HG02943 (cell line): ENCODE data around the gene SV2C.

Source experiments
- ATAC-seq: cut with Tn5 transposase; IDR thresholded peaks from one replicate; pipeline ENCODE4 v1.9.1; 2021; ENCODE audit warnings: mild to moderate bottlenecking, low read depth, moderate library complexity; ENCODE audit not compliant: unreplicated experiment

SV2C gene

GRCh38 chr5:76099286-76099702 is 16.1 kb downstream of the SV2C start:
- no peak for ATAC-seq

- ATAC-seq, result no peak
Observed at GRCh38 chr5:76099756-76100155, 16.6 kb downstream of the SV2C start.

GRCh38 chr5:76104027-76104426 is 20.8 kb downstream of the SV2C start:
- no peak for ATAC-seq

- no peak for ATAC-seq
Observed at GRCh38 chr5:76106149-76106548, 23.0 kb downstream of the SV2C start.

GRCh38 chr5:76111477-76112174 is 28.4 kb downstream of the SV2C start:
- ATAC-seq, result no peak

- no peak for ATAC-seq
Observed at GRCh38 chr5:76113103-76113502, 29.9 kb downstream of the SV2C start.

GRCh38 chr5:76114179-76114851 is 31.1 kb downstream of the SV2C start:
- ATAC-seq, result no peak

- ATAC-seq, result no peak
Observed at GRCh38 chr5:76125346-76125745, 42.2 kb downstream of the SV2C start.

- no peak for ATAC-seq
Observed at GRCh38 chr5:76125888-76126287, 42.7 kb downstream of the SV2C start.

GRCh38 chr5:76134003-76134402 is 50.8 kb downstream of the SV2C start:
- no peak for ATAC-seq

- ATAC-seq, result no peak
Observed at GRCh38 chr5:76134646-76135045, 51.5 kb downstream of the SV2C start.

- ATAC-seq, result no peak
Observed at GRCh38 chr5:76137887-76138542, 54.8 kb downstream of the SV2C start.

- ATAC-seq, result no peak
Observed at GRCh38 chr5:76143884-76144283, 60.7 kb downstream of the SV2C start.

- ATAC-seq, result no peak
Observed at GRCh38 chr5:76144513-76145274, 61.5 kb downstream of the SV2C start.

GRCh38 chr5:76145945-76146344 is 62.8 kb downstream of the SV2C start:
- no peak for ATAC-seq

GRCh38 chr5:76149636-76150035 is 66.5 kb downstream of the SV2C start:
- no peak for ATAC-seq

GRCh38 chr5:76152161-76152560 is 69.0 kb downstream of the SV2C start:
- ATAC-seq, result no peak

- ATAC-seq, result no peak
Observed at GRCh38 chr5:76152700-76153099, 69.5 kb downstream of the SV2C start.

GRCh38 chr5:76153271-76153670 is 70.1 kb downstream of the SV2C start:
- no peak for ATAC-seq

GRCh38 chr5:76154009-76154690 is 71.0 kb downstream of the SV2C start:
- no peak for ATAC-seq
